G401.6 (cell line): ENCODE results near the gene CARMIL1.

Experiments
- FAIRE-seq: peaks from 2 replicates; lab custom pipeline; 2012; peaks lifted over from hg19 to GRCh38; lab: Jason Lieb, UNC

The CARMIL1 gene

DNA sequence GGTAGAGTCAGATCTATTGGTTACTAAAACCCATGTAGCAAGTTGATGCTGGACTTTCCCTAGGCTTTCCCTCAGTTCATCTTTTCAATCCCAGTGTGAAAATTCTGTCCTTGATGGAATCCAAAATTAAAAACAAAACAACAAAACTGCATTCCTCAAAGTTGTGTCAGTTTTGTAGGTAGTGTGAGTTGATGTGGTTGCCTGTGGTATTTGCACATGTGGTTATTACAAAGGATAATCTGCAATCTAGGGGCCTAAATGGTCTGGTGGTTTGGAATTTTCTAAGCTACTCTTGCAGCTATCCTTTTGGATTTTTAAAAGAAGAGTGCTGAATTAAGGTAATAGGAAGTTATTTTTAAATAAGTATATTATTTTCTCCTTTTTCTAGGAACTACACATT is 240.7 kb downstream of the CARMIL1 start:
- FAIRE-seq: no peak

DNA sequence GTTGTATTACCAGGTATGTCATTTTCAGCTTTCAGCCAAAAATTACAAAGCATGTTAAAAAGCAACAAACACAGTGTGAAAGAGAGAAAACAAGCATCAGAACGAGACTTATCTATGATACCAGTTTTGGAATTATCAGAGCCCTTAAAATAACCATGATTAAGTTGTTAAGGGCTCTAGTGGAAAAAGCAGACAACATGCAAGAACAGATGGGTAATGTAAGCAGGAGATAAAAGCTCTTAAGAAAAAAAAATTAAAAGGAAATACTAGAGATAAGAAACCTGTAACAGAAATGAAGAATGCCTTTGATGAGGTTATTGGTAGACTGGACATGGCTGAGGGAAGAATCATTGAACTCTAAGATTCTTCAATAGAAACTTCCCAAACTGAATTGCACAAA is 245.4 kb downstream of the CARMIL1 start:
- no peak for FAIRE-seq

DNA sequence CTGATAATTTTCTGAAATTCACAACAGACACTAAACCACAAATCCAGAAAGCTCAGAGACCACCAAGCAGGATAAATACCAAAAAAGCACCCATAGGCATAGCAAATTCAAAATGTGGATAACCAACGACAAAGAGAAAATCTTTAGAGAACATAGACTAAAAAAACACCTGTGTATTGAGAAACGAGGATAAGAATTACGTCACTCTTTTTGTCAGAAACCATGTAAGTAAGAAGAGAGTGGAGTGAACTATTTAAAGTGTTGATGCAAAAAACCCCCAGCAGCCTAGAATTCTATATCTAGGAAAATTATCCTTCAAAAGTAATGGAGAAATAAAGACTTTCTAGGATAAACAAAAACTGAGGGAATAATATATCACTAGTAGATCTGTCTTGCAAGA is 245.9 kb downstream of the CARMIL1 start:
- FAIRE-seq: no peak

DNA sequence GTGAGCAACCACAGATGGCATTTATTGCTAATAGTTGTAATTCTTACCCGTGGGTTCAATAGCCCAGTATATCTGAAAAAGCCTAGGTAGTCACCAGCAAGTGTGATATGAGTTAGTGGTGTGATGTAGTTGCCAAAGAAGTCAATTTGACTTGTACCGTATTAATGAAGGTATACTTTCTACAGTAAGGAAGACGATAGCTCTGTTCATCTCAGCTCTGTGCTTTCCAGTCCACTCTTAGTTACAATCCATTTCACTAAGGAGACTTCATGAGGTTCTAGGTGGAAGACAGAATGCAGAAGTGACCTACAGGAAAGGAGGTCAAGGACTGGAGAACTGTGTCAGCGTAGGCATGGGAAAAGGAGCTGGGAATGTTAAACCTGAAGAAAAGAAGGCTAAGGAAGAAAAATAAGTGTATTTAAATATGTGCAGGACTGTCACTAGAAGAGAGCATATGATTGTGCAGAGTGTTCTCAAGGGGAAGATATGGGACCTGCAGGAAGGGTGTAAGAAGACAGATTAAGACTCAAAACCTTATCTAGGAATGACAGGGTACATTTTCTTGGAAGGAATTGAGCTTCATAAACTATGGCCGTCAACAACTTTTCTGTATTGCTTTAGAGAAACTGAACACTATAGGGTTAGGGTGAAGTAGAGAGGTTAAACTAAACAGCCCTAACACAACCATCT is 255.9 kb downstream of the CARMIL1 start:
- no peak for FAIRE-seq

DNA sequence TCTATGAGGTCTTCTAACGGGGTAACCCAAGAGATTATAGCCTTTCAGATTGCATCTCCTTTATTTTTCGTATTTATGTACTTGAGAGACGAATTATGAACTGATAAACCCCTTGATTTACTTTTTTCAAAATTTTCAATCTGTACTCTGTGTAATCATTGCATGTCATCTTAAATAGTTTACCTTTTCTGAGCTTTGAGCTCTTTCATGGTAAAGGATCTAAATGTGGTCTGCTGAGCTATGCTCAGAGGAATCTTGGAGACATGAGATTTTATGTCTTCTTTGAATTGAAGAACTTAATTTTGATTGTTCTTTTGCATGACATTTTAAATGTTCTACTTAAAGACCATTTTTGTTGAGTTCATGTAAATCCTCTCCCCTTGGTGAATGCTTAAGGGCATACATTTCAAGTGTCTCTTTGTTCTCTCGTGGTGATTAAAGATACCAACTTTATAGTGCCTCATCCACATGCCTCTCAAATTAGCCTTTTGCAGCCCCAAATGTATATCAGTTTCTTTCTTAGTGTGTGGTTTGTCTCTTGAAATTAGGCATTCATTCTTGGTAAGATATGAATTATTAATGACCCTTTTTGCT is 256.6 kb downstream of the CARMIL1 start:
- FAIRE-seq: no peak

DNA sequence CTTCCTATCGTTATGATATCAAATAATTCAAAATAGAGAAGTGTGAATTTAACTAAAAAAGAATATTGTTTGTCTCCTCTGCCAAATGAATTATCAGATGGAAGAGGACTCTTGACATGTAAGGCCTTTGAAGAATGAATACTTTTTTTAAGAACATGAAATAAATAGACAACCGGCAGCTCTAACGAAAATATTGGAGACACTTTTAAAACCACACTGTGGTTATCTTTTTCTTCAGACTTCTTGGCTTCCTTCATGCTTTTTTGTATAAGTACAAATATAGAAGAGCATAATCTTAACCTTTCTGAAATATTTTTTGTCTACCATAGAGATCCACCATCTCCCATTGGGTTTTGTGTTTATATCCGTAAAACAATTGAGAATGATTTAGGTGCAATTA is 257.6 kb downstream of the CARMIL1 start:
- FAIRE-seq: no peak

DNA sequence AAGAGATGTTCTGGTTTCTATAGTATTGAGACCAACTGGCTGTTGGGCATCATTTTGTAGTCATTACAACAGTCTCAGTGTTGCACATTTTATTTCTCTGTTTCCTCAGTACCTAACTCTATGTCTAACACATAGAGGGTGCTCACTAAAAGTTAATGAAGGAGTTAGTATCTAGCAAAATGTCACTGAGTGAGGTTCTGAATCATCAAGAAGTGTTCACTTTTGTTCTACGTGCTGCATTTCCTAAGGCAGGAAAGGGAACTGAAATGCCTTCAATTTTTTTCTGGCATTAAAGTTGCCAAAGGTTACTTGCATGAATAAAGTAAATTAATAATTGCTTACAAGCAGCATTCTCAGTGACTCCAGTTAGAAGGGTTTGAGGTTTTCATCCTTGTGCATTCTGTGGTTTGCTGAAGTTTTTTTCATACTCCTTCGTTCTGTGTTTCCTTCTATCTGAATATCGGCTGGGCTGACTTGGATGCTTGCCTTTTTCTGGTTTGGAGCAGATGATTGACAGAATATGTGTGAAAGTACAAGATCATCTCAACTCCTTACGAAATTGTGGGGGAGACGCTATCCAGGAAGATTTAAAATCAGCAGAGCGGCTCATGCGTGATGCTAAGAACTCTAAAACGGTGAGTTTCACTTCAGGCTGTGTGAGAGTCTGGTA is 258.3 kb downstream of the CARMIL1 start:
- no peak for FAIRE-seq

DNA sequence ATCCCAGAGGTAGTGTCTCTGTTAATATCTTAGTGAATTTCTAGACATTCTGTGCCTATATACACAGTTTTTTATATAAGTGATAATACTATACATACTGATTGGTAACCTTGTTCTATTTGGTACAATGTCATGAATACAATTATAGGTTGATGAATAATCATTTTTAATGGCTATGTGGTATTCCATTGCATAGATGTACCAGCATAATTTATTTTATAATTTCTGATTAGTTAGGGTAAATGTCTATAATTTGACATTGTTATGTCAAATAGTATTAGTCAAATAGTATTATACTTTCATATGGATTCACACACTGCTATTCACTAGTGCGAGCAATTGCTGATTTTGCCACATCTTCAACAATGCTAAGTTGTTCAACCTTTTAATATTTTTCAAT is 262.1 kb downstream of the CARMIL1 start:
- FAIRE-seq: no peak

DNA sequence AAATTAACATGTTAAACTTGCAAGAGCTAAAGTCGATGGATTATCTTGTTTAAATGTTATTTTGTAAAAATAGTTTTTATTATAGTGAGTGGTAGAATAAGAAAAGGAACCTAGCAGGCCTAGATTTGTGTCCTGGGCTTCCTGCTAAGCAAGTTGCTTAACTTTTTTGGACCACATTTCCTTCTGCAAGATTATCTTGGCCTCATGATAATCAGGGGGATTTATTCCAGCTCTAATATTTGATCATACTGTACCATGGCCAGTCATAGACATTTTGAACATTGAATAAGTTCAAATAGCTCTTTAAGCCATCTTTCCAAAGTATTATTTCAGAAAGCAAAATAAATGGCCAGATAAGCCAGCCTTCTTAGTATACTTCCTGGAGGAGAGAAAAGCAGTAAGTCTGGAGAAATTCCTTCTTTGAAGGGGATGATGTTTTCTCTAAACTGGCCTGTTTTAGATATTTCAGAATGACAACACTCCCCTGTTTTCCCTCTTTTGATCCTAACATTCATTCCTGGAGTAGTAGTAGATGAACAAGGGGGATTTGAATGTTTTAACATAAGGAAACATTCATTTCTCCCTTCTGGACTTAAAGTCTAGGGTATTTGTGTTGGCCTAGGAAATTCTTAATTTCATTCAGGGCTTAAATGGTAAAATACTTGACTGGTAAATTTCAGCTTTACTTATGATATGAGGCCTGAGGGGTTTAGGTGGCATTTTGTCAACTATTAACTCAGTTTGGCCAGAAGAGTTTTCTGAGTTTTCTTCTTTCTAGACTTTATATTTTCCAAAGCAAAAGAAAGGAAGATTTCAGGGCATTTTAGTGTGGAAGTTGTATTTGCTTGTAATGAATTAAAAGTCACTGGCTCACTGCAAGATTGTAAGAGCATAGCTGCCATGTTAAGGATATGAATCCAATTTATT is 264.1 kb downstream of the CARMIL1 start:
- FAIRE-seq: no peak

DNA sequence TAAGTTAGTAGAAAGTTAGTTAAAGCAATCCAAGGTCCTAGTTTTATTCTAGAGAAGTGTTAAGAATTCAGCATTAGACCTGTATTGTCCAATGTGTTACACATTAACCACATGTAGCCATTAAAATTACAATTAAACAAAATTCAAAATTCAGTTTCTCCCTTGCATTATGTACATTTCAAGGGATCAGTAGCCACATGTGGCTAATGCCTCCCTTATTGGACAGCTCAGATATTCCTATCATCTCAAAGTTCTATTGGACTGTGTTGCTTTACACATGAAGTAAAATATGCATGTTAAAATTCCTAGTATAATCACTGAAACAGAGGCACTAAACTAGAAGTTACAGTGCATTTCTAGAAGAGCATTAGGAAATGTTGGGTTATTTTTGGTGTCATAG is 265.7 kb downstream of the CARMIL1 start:
- FAIRE-seq: no peak

DNA sequence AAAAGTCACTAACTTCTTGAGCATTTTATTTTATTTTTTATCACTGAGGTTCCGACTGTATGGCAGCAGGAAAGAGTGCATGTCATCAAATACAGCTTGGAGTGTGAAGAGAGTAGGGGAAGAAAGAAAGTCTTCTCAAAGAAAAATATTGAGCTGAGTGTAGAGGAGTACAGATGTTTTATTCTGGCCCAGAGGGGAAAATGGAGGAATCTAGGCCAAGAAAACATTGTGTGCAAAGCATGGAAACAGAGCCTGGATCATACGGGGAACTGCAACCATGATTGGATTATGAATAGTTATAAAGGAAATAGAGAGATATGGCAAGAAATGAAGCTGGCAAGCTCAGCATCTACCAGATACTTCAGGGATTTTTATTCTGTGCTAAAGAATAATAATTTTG is 268.6 kb downstream of the CARMIL1 start:
- FAIRE-seq: no peak

DNA sequence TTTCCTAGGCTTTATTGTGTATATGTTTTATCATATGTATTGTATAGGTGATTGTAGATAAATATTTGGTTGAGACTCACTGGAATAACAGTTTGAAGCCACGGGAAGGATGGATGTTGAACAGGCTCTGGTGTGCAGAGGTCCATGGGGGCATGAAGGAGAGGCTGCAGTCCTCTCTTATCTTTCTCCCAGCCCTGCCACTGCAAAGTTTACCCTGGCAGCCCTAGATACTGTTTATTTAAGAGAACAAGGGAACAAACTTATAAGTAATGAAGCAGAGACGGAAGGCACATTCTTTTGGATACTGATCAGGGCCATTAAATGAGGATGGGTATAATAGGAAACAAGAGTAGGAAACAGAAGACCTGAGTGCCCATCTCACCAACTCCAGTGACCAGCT is 269.3 kb downstream of the CARMIL1 start:
- no peak for FAIRE-seq

DNA sequence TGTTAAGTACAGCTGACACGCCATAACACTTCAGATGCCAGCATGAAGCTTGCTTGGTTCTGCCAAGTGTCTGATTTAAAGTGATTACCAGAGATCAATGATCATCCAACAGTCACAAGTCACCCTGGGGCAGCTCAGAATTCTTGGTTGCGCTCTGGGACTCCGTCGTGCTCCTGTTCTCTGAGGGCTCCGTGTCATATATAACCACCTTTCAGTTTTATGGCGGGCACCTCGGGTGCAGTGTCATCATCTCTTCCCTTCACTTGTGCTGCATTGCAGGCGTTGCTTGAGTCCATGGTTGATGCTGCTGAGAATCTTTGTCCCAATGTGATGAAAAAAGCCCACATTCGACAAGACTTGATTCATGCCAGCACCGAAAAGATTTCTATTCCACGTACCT is 271.5 kb downstream of the CARMIL1 start:
- FAIRE-seq: no peak

DNA sequence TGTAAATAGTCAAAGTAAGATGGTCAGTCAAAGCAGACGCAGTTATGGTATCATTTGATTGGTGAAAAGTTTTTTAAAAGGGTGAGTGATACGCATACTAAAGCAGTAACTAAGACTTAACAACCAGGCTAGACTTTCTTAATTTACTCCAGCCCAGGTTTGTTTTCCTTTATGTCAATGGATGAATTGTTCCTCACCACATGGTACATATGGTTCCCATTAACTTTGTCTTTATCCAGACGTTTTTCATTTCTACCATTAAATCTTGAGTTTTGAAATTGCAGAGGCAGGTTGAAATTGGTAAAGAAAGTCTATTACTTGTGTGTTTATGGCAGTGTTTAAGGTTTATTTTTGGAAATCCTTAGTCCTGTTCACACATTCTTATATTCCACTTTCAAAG is 274.3 kb downstream of the CARMIL1 start:
- FAIRE-seq: no peak

DNA sequence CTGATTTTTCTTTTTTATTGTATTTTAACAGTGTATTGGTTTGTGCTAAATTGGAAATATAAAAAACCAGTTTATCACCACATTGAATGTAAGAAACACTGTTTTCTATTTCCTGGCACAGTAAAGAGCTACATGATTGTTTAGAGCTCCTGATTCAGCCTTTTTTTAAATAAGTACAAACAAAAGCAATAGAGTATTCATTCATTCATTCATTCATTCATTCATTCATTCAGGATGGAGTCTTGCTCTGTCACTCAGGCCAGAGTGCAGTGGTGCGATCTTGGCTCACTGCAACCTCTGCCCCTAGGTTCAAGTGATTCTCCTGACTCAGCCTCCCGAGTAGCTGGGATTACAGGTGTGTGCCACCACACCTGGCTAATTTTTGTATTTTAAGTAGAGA is 276.0 kb downstream of the CARMIL1 start:
- FAIRE-seq: no peak

DNA sequence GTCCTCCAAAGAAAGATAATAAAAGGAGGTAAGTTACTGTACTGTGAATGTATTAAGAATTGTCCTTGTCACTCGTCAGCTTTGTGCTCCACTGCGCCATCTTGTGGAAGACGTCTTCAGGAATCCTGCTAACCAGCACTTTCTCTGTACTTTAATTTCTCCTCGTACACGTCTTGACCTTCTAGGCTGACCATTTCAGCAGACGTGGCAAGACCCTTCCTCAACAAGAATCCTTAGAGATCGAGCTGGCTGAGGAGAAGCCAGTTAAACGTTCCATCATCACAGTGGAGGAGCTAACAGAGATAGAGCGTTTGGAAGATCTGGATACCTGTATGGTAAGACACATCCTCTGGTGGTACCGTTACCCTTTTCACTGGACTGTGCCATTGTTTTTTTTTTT is 277.3 kb downstream of the CARMIL1 start:
- no peak for FAIRE-seq

DNA sequence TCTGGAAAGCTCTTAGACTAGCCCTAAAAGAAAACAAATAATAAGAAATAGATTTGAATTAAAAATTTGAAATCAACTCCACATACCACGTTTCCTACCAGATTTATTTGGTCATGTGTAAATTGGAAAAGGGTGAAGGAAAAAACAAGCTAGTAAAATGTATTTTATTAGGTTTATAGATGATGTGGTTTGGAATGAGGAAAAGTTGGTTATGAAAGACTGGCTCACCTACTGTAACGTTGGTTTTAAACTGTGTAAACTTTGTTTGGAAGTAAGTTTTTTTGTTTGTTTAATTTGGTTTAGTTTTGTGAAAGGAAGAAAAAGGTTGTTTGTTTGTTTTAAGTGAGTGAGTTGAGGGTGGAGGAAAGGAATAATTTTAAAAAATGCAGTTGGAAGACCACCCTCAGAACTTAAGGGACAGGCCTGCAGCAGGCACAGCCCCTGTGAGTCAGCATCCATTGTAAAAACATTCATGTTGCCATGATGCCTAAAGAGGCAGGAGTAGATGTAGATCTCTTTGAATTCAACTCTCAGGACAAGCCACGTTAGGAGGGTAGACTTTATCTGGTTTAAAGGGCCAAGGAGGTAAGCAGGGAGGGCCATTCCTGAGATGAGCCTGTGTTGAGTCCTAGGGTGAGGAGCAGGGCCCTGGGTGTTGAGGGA is 279.1 kb downstream of the CARMIL1 start:
- FAIRE-seq: no peak

DNA sequence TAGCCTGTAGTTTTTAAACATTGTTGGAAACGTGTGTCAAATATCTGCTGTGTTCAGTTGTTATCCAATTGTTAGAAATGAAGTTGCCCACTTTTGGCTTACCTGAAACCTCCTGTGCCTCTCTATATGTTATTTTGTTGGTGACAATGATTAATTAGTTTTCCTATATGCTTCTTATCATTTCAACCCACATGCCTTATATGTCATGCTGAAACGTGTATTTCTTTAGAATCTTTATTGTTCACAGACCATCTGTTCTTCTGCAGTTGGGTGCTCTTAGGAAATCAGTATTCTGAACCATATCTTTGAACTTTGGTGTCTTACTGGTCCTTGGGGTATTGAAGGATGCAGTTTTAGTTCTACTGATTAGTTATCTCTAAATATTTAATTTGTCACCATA is 281.7 kb downstream of the CARMIL1 start:
- no peak for FAIRE-seq

DNA sequence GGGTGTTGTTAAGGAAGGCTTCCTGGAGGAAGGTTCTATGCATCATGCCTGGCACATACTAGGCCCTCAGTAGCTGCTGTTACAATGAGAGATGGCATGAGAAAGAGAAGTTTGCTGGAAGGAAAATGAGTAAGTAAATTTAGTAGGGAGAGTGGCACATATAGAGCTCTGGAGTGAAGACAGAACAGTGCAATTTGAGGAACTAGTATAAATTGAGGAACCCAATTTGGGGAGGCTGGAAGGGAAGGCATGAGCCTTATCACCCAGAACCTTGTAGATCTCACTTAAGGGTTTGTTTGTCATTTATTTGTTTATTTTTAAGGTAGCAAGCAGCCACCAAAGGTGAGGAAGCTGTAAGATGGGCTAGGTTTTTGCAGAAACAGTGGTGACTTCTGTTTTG is 285.8 kb downstream of the CARMIL1 start:
- FAIRE-seq: no peak

DNA sequence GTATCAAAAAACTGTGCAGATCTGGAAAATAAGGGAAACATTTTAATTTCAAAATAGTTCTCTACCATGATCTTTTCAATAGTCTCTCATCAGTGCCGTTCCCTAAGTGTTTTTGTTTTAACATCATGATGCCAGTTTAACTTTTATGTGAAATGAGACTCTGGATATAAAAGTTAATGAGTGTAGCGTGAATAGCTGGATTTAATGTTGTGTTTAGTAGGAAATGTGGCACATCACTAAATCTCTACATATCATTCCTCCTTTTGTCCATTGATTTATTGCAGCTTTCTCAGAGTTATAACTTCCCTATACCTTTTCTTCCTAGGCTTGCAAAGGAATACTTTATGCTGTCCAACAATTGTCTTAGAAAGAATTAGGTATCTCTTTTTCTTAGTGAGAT is 291.4 kb downstream of the CARMIL1 start:
- FAIRE-seq: no peak

DNA sequence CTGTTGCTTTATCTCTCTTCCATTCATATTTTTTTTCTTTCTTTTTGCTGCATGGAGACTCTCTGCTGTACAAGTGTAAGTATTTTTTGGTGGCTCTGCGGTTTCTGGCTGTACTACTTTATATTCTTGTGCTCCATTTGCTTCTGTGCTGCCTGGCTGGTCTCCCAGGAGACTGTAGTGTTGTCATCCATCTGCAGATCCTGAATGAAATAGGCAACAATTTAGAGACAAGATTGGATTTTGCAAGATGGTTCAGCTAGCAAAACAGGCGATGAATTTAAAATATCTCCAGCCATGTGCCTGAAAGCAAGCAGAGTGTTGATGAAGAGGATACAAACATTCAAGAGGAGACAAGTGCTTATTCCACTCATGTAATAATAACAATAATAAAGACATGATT is 297.7 kb downstream of the CARMIL1 start:
- no peak for FAIRE-seq

DNA sequence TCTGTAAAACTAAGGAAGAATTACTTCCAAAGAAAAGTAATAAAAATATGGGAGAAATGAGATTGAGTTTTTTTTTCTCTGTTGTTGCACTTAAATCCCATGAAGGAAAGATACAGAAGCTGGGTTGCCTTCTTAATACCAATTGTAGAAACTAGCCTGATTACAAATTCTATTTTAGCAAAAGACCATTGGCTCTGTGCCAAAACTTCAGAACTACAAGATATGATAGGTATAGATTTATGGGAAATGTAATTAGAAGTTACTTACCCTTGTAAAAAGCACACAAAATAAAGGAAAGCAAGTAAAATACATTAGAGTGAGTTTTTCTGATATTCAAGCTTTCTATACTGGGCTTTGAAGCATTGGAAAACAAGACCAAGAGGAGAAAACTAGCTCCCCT is 299.4 kb downstream of the CARMIL1 start:
- no peak for FAIRE-seq
